Caco-2 (cell line): ENCODE results near the gene HOMER1. TPM values are rescaled to one million over a fixed set of nuclear protein-coding genes. Genes with fewer than 3 reads are reported as not detected.

Experiments used
- BruUV-seq: library from RNA; stranded (reverse); fragments of 400-500 nt; replicated peaks from 2 replicates; lab custom pipeline; 2021; lab: Mats Ljungman, UMichigan
- CTCF ChIA-PET: fragments of 300-600 bp; sonication (Branson Sonifier 250); formaldehyde crosslinking; loops from one replicate; lab custom pipeline; 2022; ENCODE audit warnings: antibody characterized with exemption; lab: Charles Lee
- POLR2A ChIA-PET: fragments of 300-600 bp; sonication (Branson Sonifier 250); formaldehyde crosslinking; loops from one replicate; lab custom pipeline; 2022; ENCODE audit warnings: antibody characterized with exemption; lab: Charles Lee
- DNase-seq, 2 experiments: peaks; one replicate each; pipeline versions ENCODE4 v3.0.0 to v3.0.0-alpha.2; 2020 to 2022
- H3K27me3 ChIP-seq: replicated peaks from 2 replicates; pipeline ENCODE4 v1.6.0; 2011; ENCODE audit warnings: low read length; ENCODE audit not compliant: control insufficient read depth, insufficient read depth
- H3K36me3 ChIP-seq: 2 replicates; pipeline ENCODE4 v1.5.1; 2011; ENCODE audit warnings: low read length; ENCODE audit not compliant: control insufficient read depth, insufficient read depth
- H3K4me1 ChIP-seq: fragments of 250-450 bp; sonication (Bioruptor Pico); 2 replicates; pipeline ENCODE4 v1.5.1; 2020; ENCODE audit warnings: mild to moderate bottlenecking
- H3K4me3 ChIP-seq: 2 replicates; pipeline ENCODE4 v1.5.1; 2011; ENCODE audit warnings: low read depth, mild to moderate bottlenecking, control low read depth, low read length
- H3K9me3 ChIP-seq: fragments of 250-450 bp; sonication (Bioruptor Pico); 2 replicates; pipeline ENCODE4 v1.5.1; 2020; ENCODE audit warnings: mild to moderate bottlenecking, moderate library complexity
- H3K27ac Mint-ChIP-seq: one replicate; pipeline ENCODE4 v1.8.0; 2022; ENCODE audit warnings: mixed read lengths; ENCODE audit not compliant: unreplicated experiment
- H3K27me3 Mint-ChIP-seq: one replicate; pipeline ENCODE4 v1.8.0; 2022; ENCODE audit warnings: mixed read lengths; ENCODE audit not compliant: insufficient read depth, unreplicated experiment
- H3K36me3 Mint-ChIP-seq: one replicate; pipeline ENCODE4 v1.8.0; 2022; ENCODE audit warnings: mild to moderate bottlenecking, mixed read lengths; ENCODE audit not compliant: insufficient read depth, unreplicated experiment
- H3K4me1 Mint-ChIP-seq: one replicate; pipeline ENCODE4 v1.8.0; 2022; ENCODE audit warnings: low read depth, mixed read lengths; ENCODE audit not compliant: unreplicated experiment
- H3K4me3 Mint-ChIP-seq: one replicate; pipeline ENCODE4 v1.8.0; 2022; ENCODE audit warnings: mild to moderate bottlenecking, moderate library complexity, mixed read lengths; ENCODE audit not compliant: unreplicated experiment
- H3K9me3 Mint-ChIP-seq: one replicate; pipeline ENCODE4 v1.8.0; 2022; ENCODE audit warnings: mixed read lengths; ENCODE audit not compliant: unreplicated experiment
- intact Hi-C: fragments of 100-400 bp; cut with micrococcal nuclease; formaldehyde crosslinking; loops from one replicate; pipeline ENCODE4 v1.10.0; 2022; ENCODE audit not compliant: unreplicated experiment
- total RNA-seq: library from RNA; stranded (reverse); gene quantifications from 2 replicates; pipeline ENCODE4 v1.2.3, GENCODE V29; 2022
- TF ChIP-seq, protein P1 (sequence below), 2 experiments: fragments of 200-600 bp in 1 of 2; IDR thresholded peaks; 1 replicate in 1 of 2; 2 replicates in 1 of 2; pipeline versions ENCODE4 v1.5.1 to v1.8.0; 2011 to 2022; ENCODE audit warnings: antibody characterized with exemption in 1 of 2, control low read depth in 1 of 2, inconsistent platforms in 1 of 2, low read depth in 1 of 2, low read length in 1 of 2, mild to moderate bottlenecking in 1 of 2, moderate library complexity in 1 of 2; ENCODE audit not compliant: insufficient read depth in 1 of 2, severe bottlenecking in 1 of 2, unreplicated experiment in 1 of 2

Gene HOMER1
- total RNA-seq, 1 experiment from 2014 or later = 22.2 TPM

DNA sequence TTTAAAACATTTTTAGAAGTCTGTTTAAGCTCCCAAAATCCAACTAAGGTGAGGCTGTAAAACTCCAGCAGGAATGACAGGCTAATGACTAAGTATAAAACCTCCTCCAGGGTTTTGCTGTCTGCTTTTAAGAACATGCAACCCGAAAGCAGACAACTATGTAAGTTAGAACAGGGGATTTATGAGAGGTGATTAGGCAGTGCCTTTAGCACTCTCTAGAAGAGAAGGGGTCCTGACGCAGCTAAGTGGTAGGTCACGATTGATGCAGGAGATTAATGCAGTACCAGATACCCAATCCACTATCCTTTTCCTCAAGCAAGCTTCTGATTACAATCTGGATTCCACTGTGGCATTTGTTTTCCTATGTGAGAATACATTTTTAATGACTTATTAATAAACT is 25.9 kb downstream of the HOMER1 start:
- Mint-ChIP-seq H3K36me3 (no peaks in the 10 kb centered on the region), H3K27me3 (no peaks in the 10 kb centered on the region), H3K4me1 (no peaks in the 10 kb centered on the region), H3K9me3 (peaks cover under 1% of the 10 kb centered on the region), H3K27ac (no peak overlapping the region), H3K4me3 (no peak overlapping the region)
- H3K27me3 ChIP-seq = no peaks in the 10 kb centered on the region
- TF ChIP-seq, protein P1, sequence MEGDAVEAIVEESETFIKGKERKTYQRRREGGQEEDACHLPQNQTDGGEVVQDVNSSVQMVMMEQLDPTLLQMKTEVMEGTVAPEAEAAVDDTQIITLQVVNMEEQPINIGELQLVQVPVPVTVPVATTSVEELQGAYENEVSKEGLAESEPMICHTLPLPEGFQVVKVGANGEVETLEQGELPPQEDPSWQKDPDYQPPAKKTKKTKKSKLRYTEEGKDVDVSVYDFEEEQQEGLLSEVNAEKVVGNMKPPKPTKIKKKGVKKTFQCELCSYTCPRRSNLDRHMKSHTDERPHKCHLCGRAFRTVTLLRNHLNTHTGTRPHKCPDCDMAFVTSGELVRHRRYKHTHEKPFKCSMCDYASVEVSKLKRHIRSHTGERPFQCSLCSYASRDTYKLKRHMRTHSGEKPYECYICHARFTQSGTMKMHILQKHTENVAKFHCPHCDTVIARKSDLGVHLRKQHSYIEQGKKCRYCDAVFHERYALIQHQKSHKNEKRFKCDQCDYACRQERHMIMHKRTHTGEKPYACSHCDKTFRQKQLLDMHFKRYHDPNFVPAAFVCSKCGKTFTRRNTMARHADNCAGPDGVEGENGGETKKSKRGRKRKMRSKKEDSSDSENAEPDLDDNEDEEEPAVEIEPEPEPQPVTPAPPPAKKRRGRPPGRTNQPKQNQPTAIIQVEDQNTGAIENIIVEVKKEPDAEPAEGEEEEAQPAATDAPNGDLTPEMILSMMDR (IDR thresholded peaks at IDR 0.05; ENCODE audit: insufficient read depth in 1 of 2, low read depth in 1 of 2, low read length in 1 of 2, severe bottlenecking in 1 of 2, unreplicated experiment in 1 of 2) = no peak
- H3K4me1 ChIP-seq = no peaks in the 10 kb centered on the region
- BruUV-seq = no TSS peak
- H3K4me3 ChIP-seq = no peak overlapping the region
- H3K36me3 ChIP-seq = no peaks in the 10 kb centered on the region
- H3K9me3 ChIP-seq = no peaks in the 10 kb centered on the region
- ChIA-PET CTCF (interaction anchor here (0.6 kb wide), 1 partner anchor 231 kb away, joined by 5 read pairs; no protein-coding TSS in a partner anchor), POLR2A (no interaction called here)
- intact Hi-C loops = no loop called here
- no peak for DNase-seq

DNA sequence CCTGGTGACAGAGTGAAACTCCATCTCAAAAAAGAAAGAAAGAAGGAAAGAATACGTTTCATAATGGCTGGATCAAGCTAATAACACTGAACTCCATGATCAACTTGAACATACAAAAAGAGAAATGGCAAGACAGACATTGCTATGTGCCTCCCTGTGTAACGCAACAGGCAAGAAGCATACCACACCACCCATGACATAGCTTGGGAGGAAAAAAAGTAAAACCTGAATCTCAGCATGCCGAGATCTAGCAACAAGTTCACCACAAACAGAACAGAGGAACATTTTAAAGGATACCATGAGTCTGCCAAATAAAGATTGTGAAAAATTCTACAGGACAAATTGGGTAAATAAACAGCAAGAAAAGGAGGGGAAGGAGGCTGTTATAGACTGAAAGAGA is 26.7 kb downstream of the HOMER1 start:
- POLR2A ChIA-PET = no interaction called here
- CTCF ChIA-PET = no interaction called here

DNA sequence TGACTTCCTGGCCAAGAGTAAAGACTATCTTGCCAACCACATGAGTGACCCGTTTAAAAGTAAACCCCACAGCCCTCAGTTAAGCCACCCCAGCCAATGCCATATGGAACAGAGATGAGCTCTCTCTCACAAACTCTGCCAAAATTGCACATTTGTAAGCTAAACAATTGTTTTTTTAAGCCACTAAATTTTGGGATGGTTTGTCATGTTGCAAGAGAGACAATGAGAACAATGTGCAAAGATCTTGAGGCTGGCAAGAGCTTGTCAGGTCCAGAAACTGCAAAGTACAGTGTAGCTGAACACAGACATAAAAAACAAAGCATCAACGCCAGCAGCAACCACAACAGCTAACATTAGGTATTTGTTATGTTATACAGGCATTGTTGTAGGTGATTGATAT is 27.8 kb downstream of the HOMER1 start:
- no peak overlapping the region for H3K4me3 ChIP-seq
- 0 out of 2 replicates have a peak, but pooled peaks cover under 1% of the 10 kb centered on the region for H3K4me1 ChIP-seq
- no peaks in the 10 kb centered on the region for H3K9me3 Mint-ChIP-seq
- H3K9me3 ChIP-seq = no peaks in the 10 kb centered on the region
- ChIA-PET POLR2A (no interaction called here), CTCF (interaction anchor here (0.6 kb wide), 1 partner anchor 557 kb away, joined by 3 read pairs; no protein-coding TSS in a partner anchor)
- BruUV-seq = no TSS peak
- H3K27me3 Mint-ChIP-seq = no peaks in the 10 kb centered on the region
- DNase-seq = no peak
- H3K36me3 Mint-ChIP-seq = no peaks in the 10 kb centered on the region
- H3K27ac Mint-ChIP-seq = no peak overlapping the region
- no peaks in the 10 kb centered on the region for H3K4me1 Mint-ChIP-seq
- no peak overlapping the region for H3K4me3 Mint-ChIP-seq
- intact Hi-C loops = no loop called here
- H3K36me3 ChIP-seq = no peaks in the 10 kb centered on the region
- TF ChIP-seq, protein P1 (IDR thresholded peaks at IDR 0.05; ENCODE audit: insufficient read depth in 1 of 2, low read depth in 1 of 2, low read length in 1 of 2, severe bottlenecking in 1 of 2, unreplicated experiment in 1 of 2) = no peak
- H3K27me3 ChIP-seq = no peaks in the 10 kb centered on the region

More for the DNA sequence above, 26.7 kb downstream of the HOMER1 start:
- Mint-ChIP-seq H3K27me3 (no peaks in the 10 kb centered on the region), H3K36me3 (no peaks in the 10 kb centered on the region), H3K27ac (no peak overlapping the region), H3K4me1 (no peaks in the 10 kb centered on the region), H3K9me3 (no peaks in the 10 kb centered on the region), H3K4me3 (no peak overlapping the region)
- no peaks in the 10 kb centered on the region for H3K4me1 ChIP-seq
- no TSS peak for BruUV-seq
- no peak overlapping the region for H3K4me3 ChIP-seq
- intact Hi-C loops = no loop called here
- no peak for DNase-seq
- H3K36me3 ChIP-seq = no peaks in the 10 kb centered on the region
- H3K9me3 ChIP-seq = no peaks in the 10 kb centered on the region
- TF ChIP-seq, protein P1 (IDR thresholded peaks at IDR 0.05; ENCODE audit: insufficient read depth in 1 of 2, low read depth in 1 of 2, low read length in 1 of 2, severe bottlenecking in 1 of 2, unreplicated experiment in 1 of 2) = no peak
- no peaks in the 10 kb centered on the region for H3K27me3 ChIP-seq
